Measurements from ENCODE around the gene LNX1. TPM values are rescaled to one million over a fixed set of nuclear protein-coding genes. Genes with fewer than 3 reads are reported as not detected.

Gene LNX1
- total RNA-seq, 1 donor = 3.5 TPM

DNA sequence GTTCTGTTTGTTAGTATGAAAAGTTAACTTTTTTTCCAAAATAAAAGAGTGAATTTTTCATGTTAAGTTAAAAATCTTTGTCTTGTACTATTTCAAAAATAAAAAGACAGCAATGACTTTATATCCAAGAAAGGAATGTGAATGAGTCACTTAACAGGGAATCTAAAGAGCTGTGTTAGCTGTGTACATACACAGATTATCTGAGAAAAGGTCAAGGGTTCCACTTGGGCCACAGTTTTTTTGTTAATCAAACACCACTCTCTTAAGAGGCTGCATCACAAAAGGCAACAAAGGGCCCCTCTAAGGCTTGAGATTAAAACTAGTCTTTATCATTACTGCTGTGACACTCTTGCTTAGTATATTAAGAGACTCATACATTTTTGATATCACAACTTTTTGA is 131.7 kb downstream of the LNX1 start:
- DNase-seq (ENCODE audit: low read depth) = peak; percentile 63
- no peak for TF ChIP-seq CTCF (IDR thresholded peaks at IDR 0.05; ENCODE audit: insufficient read depth, low read length)
- H3K4me3 ChIP-seq (ENCODE audit: low read depth, low read length) = no peak overlapping the region

DNA sequence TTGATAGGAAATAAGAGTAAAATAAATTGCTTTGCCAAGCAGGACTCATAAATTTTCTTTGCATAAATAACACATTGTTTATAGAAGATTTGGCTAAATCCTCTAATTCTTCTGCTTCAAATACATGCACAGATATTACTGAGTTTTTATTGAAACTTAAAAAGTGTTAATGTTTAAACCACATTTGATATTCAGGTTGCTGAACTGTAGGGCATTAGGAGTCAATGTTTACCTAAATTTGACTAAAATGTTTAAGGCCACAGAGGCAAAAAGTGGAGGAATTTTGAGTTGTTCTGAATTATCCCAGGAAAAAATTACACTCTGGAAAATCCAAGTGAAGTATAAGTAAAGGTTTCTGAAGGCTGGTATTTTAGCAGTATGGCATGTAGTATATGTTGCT is 135.1 kb downstream of the LNX1 start:
- no peak overlapping the region for H3K4me3 ChIP-seq (ENCODE audit: low read depth, low read length)
- no peak for DNase-seq (ENCODE audit: low read depth)
- no peak for TF ChIP-seq CTCF (IDR thresholded peaks at IDR 0.05; ENCODE audit: insufficient read depth, low read length)

DNA sequence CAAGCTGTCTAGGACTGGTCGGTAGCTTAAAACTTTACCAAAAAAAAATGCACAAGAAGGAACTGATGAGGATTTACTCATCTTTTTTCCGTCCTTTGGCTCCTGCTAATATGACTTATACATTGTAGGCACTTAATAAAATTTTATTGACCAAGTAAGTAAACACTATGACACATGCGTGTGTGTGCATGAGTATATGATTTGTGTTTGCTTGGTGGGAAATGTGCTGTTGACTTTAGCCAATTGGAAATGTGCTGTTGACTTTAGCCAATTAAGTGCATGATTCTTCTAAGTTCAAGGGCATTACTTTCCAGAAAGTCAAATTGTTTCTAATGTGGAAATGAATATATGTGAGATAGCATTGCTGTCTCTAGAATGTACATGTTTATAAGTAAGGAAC is 135.5 kb downstream of the LNX1 start:
- DNase-seq (ENCODE audit: low read depth) = no peak
- no peak for TF ChIP-seq CTCF (IDR thresholded peaks at IDR 0.05; ENCODE audit: insufficient read depth, low read length)

GRCh38 chr4:53453385-53453784 is 137.9 kb downstream of the LNX1 start:
- peak; percentile 50 for DNase-seq (ENCODE audit: low read depth)
- TF ChIP-seq CTCF (IDR thresholded peaks at IDR 0.05; ENCODE audit: insufficient read depth, low read length) = no peak

More for the DNA sequence above, 135.5 kb downstream of the LNX1 start:
- no peak overlapping the region for H3K4me3 ChIP-seq (ENCODE audit: low read depth, low read length)

GRCh38 chr4:53450773-53451172 is 140.5 kb downstream of the LNX1 start:
- H3K4me3 ChIP-seq (ENCODE audit: low read depth, low read length) = no peak overlapping the region
- TF ChIP-seq CTCF (IDR thresholded peaks at IDR 0.05; ENCODE audit: insufficient read depth, low read length) = no peak
- peak; percentile 18 for DNase-seq (ENCODE audit: low read depth)

More at GRCh38 chr4:53453385-53453784, 137.9 kb downstream of the LNX1 start:
- H3K4me3 ChIP-seq (ENCODE audit: low read depth, low read length) = no peak overlapping the region

DNA sequence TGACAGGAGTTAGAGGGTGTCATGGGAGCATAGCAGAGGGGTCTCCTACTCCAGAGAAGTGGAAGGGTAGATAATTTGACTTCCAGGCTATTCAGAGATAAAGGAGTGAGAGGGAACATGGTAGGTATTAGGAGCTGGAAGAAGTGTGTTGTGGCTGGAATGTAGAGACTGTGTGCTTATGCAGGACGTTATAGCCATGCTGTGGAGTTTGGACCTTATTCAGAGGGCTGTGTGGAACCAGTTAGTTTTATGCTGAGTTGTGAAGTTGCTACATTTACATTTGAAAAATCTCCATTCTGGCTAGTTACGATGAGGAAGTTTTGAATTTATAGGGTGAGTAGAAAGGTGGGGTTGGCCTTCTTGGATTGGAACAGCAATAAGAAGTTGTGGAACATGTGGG is 146.3 kb downstream of the LNX1 start:
- DNase-seq (ENCODE audit: low read depth) = no peak
- TF ChIP-seq CTCF (IDR thresholded peaks at IDR 0.05; ENCODE audit: insufficient read depth, low read length) = no peak
- no peak overlapping the region for H3K4me3 ChIP-seq (ENCODE audit: low read depth, low read length)

DNA sequence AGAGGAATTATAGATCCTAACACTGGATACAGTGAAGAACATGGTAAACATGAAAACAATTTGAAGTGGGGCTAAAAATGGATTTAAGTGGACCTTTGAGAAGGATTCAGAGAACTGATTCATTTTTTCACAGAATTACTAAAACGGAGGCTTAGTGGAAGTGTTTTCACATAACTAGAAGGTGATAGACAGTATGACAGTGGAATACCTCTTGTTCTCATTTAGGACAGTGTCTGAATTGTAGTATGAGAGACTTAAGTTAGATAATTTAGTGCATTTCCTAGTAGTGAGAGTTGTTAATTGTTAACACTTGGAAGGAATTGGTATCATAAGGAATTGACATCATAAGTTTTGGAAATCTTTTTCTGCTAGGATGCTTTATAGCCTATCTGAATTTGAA is 149.7 kb downstream of the LNX1 start:
- no peak for TF ChIP-seq CTCF (IDR thresholded peaks at IDR 0.05; ENCODE audit: insufficient read depth, low read length)
- no peak for DNase-seq (ENCODE audit: low read depth)
- H3K4me3 ChIP-seq (ENCODE audit: low read depth, low read length) = no peak overlapping the region

All from fibroblast of the aortic adventitia (primary cell).